ENCODE results near the gene ARHGEF3.

Gene ARHGEF3

DNA sequence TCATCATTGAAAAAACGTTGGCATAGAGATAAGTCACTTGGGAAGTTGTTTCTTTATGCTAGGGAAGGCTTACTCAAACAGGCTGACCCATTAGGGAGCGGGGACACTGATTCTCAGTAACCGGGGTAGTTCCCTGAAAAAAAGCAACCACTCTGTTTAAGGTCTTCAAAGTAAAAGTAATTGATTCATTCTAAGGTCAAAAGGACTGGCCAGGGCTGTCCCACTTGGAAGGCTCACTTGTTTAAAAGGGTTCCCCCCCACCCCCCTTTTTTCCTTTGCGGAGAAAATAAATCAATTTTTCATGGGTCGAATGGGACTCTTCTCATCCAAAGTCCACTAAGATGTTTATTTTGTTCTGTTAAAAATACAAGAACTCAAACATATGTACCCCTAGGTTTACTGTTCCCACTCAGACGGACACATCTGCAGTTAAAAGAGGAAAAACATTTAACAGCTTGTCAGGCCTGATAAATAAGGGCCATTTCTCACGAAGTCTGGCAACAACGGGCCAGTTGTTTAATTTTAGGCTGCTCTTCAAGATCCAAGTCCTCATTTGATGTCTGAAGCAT, 53.0 kb downstream of the ARHGEF3 start:
- Histone ChIP-seq H3K9me3 (ENCODE audit: control insufficient read depth, insufficient read depth, low read depth, low read length) (no peaks in the 10 kb centered on the region), H3K36me3 (ENCODE audit: control insufficient read depth in 2 of 2, insufficient read depth in 1 of 2, low read length in 2 of 2) (peaks cover 4 to 38% of the 10 kb centered on the region in 2 experiments; a peak in 2 of 3 replicates), H3K4me3 (ENCODE audit: low read depth, low read length) (no peak overlapping the region), H3K27ac (ENCODE audit: extremely low read depth, low read depth, low read length) (no peak overlapping the region), H3K4me1 (ENCODE audit: control insufficient read depth, insufficient read depth, low read length) (no peaks in the 10 kb centered on the region)
- CTCF ChIA-PET = interaction anchor here (1.1 kb wide), 1 partner anchor 10 kb away, joined by 3 read pairs; no protein-coding TSS in a partner anchor
- POLR2A ChIA-PET = no interaction called here
- TF ChIP-seq ZBTB20 (tag by site-specific recombination; IDR thresholded peaks at IDR 0.05) (no peak), BCL11A (tag by site-specific recombination; IDR thresholded peaks at IDR 0.05; ENCODE audit: low read depth) (no peak), ZBTB48 (tag by site-specific recombination; IDR thresholded peaks at IDR 0.05) (no peak), ZNF623 (tag by site-specific recombination; IDR thresholded peaks at IDR 0.05) (no peak), FEZF1 (tag by site-specific recombination; IDR thresholded peaks at IDR 0.05) (no peak), ZNF629 (tag by site-specific recombination; IDR thresholded peaks at IDR 0.05) (no peak), ZXDB (tag by site-specific recombination; IDR thresholded peaks at IDR 0.05) (no peak), ZNF140 (tag by site-specific recombination; IDR thresholded peaks at IDR 0.05) (no peak), ZNF654 (tag by site-specific recombination; IDR thresholded peaks at IDR 0.05; ENCODE audit: low read depth) (no peak), GLI2 (tag by site-specific recombination; IDR thresholded peaks at IDR 0.05; ENCODE audit: borderline replicate concordance, low read depth) (no peak), ZNF114 (tag by site-specific recombination; IDR thresholded peaks at IDR 0.05) (no peak)
- TF ChIP-seq, protein P1, sequence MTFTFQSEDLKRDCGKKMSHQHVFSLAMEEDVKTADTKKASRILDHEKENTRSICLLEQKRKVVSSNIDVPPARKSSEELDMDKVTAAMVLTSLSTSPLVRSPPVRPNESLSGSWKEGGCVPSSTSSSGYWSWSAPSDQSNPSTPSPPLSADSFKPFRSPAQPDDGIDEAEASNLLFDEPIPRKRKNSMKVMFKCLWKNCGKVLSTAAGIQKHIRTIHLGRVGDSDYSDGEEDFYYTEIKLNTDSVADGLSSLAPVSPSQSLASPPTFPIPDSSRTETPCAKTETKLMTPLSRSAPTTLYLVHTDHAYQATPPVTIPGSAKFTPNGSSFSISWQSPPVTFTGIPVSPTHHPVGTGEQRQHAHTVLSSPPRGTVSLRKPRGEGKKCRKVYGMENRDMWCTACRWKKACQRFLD (tag by site-specific recombination; IDR thresholded peaks at IDR 0.05) = no peak
- TF ChIP-seq, protein P2, sequence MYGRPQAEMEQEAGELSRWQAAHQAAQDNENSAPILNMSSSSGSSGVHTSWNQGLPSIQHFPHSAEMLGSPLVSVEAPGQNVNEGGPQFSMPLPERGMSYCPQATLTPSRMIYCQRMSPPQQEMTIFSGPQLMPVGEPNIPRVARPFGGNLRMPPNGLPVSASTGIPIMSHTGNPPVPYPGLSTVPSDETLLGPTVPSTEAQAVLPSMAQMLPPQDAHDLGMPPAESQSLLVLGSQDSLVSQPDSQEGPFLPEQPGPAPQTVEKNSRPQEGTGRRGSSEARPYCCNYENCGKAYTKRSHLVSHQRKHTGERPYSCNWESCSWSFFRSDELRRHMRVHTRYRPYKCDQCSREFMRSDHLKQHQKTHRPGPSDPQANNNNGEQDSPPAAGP (tag by site-specific recombination; IDR thresholded peaks at IDR 0.05) = no peak
- TF ChIP-seq, protein P3, sequence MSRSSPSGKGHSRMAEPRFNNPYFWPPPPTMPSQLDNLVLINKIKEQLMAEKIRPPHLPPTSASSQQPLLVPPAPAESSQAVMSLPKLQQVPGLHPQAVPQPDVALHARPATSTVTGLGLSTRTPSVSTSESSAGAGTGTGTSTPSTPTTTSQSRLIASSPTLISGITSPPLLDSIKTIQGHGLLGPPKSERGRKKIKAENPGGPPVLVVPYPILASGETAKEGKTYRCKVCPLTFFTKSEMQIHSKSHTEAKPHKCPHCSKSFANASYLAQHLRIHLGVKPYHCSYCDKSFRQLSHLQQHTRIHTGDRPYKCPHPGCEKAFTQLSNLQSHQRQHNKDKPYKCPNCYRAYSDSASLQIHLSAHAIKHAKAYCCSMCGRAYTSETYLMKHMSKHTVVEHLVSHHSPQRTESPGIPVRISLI (tag by site-specific recombination; IDR thresholded peaks at IDR 0.05) = no peak
- TF ChIP-seq, protein P4, sequence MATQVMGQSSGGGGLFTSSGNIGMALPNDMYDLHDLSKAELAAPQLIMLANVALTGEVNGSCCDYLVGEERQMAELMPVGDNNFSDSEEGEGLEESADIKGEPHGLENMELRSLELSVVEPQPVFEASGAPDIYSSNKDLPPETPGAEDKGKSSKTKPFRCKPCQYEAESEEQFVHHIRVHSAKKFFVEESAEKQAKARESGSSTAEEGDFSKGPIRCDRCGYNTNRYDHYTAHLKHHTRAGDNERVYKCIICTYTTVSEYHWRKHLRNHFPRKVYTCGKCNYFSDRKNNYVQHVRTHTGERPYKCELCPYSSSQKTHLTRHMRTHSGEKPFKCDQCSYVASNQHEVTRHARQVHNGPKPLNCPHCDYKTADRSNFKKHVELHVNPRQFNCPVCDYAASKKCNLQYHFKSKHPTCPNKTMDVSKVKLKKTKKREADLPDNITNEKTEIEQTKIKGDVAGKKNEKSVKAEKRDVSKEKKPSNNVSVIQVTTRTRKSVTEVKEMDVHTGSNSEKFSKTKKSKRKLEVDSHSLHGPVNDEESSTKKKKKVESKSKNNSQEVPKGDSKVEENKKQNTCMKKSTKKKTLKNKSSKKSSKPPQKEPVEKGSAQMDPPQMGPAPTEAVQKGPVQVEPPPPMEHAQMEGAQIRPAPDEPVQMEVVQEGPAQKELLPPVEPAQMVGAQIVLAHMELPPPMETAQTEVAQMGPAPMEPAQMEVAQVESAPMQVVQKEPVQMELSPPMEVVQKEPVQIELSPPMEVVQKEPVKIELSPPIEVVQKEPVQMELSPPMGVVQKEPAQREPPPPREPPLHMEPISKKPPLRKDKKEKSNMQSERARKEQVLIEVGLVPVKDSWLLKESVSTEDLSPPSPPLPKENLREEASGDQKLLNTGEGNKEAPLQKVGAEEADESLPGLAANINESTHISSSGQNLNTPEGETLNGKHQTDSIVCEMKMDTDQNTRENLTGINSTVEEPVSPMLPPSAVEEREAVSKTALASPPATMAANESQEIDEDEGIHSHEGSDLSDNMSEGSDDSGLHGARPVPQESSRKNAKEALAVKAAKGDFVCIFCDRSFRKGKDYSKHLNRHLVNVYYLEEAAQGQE (tag by site-specific recombination; IDR thresholded peaks at IDR 0.05) = no peak

DNA sequence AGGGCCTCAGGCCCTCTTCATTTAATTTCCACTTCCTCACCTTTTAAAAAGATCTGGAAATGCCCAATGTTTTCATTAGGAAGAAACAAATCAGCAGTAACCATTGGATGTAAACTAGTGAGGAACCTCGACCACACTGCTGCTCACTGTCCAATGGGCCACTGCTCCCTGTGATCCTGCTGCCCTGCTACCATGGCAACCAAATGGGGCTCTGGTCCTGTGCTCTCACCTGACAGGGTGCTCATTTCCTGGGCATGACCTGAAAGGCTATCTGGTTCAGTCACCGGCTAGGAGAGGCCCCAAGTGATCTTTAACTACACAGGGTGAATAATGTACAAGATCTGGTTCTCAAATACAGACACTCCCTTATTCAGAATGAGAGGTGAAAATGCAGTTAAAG, 54.6 kb downstream of the ARHGEF3 start:
- CTCF ChIA-PET = interaction anchor here (0.6 to 1.1 kb wide), 2 partner anchors 11 to 95 kb away, joined by 3 to 4 read pairs; no protein-coding TSS in a partner anchor
- TF ChIP-seq ZNF596 (tag by site-specific recombination; IDR thresholded peaks at IDR 0.05) (no peak), ZNF2 (tag by site-specific recombination; IDR thresholded peaks at IDR 0.05) (no peak), ZBTB48 (tag by site-specific recombination; IDR thresholded peaks at IDR 0.05) (no peak), ZNF10 (tag by site-specific recombination; IDR thresholded peaks at IDR 0.05) (no peak), ZNF341 (tag by site-specific recombination; IDR thresholded peaks at IDR 0.05; ENCODE audit: low read depth) (no peak), ZNF16 (tag by site-specific recombination; IDR thresholded peaks at IDR 0.05; ENCODE audit: low read depth) (no peak), BCL11A (tag by site-specific recombination; IDR thresholded peaks at IDR 0.05; ENCODE audit: low read depth) (no peak), ZNF792 (tag by site-specific recombination; IDR thresholded peaks at IDR 0.05) (no peak), ZNF521 (tag by site-specific recombination; IDR thresholded peaks at IDR 0.05) (no peak), WT1 (tag by site-specific recombination; IDR thresholded peaks at IDR 0.05) (no peak), ZNF776 (tag by site-specific recombination; IDR thresholded peaks at IDR 0.05; ENCODE audit: borderline replicate concordance) (no peak), ZNF660 (tag by site-specific recombination; IDR thresholded peaks at IDR 0.05) (no peak), ZNF404 (tag by site-specific recombination; IDR thresholded peaks at IDR 0.05) (no peak)

More for the DNA sequence above, 54.6 kb downstream of the ARHGEF3 start:
- Histone ChIP-seq H3K36me3 (ENCODE audit: control insufficient read depth in 2 of 2, insufficient read depth in 1 of 2, low read length in 2 of 2) (peaks cover 4 to 39% of the 10 kb centered on the region in 2 experiments; a peak in 2 of 3 replicates), H3K9me3 (ENCODE audit: control insufficient read depth, insufficient read depth, low read depth, low read length) (no peaks in the 10 kb centered on the region), H3K4me1 (ENCODE audit: control insufficient read depth, insufficient read depth, low read length) (no peaks in the 10 kb centered on the region), H3K27ac (ENCODE audit: extremely low read depth, low read depth, low read length) (no peak overlapping the region), H3K4me3 (ENCODE audit: low read depth, low read length) (no peak overlapping the region)
- POLR2A ChIA-PET = no interaction called here

All from HEK293 (cell line).